Measurements from ENCODE around the gene CDC7. TPM values are rescaled to one million over a fixed set of nuclear protein-coding genes. Genes with fewer than 3 reads are reported as not detected.
"Not testable (repeated sequence)": the region's sequence is repeated elsewhere in the genome, so short reads cannot be mapped to it uniquely, and the experiment has no call there.

The CDC7 gene
- total RNA-seq (2022) = 15.6 and 16.0 TPM in 2 replicates
- Bru-seq, nascent RNA = percentile 83 among the genes with signal in this experiment
- BruChase-seq, experiment 1, labeled RNA remaining after a 6-hour chase = percentile 68 among the genes with signal in this experiment
- percentile 81 among the genes with signal in this experiment for BruChase-seq, experiment 2, labeled RNA remaining after a 2-hour chase
- long read RNA-seq, transcript CDC7-201 (12 exons, 3,173 nt) = major isoform, 8 of 26 reads
- long read RNA-seq, partial matches to known transcripts = 9 of 26 reads
- long read RNA-seq, other reads (novel, unspliced or antisense) = 9 of 26 reads

DNA sequence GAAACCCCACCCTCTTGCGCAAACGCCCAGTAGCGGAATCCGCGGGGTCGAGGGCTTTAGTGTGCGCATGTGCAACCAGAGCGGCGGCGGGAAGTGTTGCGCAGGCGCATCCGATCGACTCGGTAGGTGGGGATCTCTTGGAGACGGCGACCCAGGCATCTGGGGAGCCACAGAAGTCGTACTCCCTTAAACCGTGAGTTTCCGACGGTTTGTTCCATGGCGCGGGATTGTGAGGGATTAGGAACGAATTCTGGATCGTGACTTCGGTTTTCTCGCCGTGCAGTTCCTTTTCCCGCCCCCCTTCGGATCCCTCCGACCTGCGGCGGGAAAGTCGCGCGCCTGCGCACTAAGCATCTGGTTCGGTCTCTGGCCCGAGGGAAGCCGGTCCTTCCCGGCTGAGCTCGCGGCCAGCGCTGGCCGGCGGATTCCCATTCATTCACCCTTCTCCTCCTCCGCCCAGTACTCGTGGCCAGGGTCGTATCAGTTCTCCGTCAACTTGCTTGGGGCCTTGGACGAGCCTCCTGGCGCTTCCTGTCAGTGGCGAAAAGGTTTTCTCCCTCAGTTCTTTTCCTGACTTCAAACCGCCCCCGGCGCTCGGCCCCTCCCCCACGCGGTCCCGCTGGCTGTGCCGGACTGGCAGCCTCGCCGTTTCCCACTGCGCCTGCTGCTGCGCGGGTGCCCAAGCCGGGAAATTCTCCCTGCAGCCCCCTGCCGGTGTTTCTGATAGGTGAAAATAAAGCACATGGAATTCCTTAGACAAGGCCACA is at the start of gene CDC7:
CDC7 (plus strand) TSS at position 96 of the 767 bp plus-strand sequence. CDS start 866 bp downstream, outside the sequence.
- TSS peak; percentile 87 for BruUV-seq (replicated peaks)
- intact Hi-C loops (cut with micrococcal nuclease; ENCODE audit: unreplicated experiment) = loop anchor here (5.0 kb wide), 3 partner anchors 59 to 334 kb away; no protein-coding TSS in a partner anchor
- CTCF ChIA-PET = interaction anchor here (0.7 to 1.8 kb wide), 5 partner anchors 94 to 639 kb away, joined by 3 to 7 read pairs (median 4); no protein-coding TSS in a partner anchor

GRCh38 chr1:91454136-91454535 is 46.5 kb upstream of the CDC7 start:
- CTCF ChIA-PET = no interaction called here
- H3K9me3 Mint-ChIP-seq (ENCODE audit: low read depth, unreplicated experiment) = no peaks in the 10 kb centered on the region

More for the DNA sequence above, at the start of gene CDC7:
- H3K4me3 Mint-ChIP-seq (ENCODE audit: low read depth, unreplicated experiment) = no peak within 1 kb of the TSS
- H3K4me1 Mint-ChIP-seq (ENCODE audit: low read depth, unreplicated experiment) = peaks cover 18% of the 10 kb centered on the region
- H3K36me3 Mint-ChIP-seq (ENCODE audit: insufficient read depth, unreplicated experiment) = peaks cover 4% of the 10 kb centered on the region
- TF ChIP-seq, protein P1, sequence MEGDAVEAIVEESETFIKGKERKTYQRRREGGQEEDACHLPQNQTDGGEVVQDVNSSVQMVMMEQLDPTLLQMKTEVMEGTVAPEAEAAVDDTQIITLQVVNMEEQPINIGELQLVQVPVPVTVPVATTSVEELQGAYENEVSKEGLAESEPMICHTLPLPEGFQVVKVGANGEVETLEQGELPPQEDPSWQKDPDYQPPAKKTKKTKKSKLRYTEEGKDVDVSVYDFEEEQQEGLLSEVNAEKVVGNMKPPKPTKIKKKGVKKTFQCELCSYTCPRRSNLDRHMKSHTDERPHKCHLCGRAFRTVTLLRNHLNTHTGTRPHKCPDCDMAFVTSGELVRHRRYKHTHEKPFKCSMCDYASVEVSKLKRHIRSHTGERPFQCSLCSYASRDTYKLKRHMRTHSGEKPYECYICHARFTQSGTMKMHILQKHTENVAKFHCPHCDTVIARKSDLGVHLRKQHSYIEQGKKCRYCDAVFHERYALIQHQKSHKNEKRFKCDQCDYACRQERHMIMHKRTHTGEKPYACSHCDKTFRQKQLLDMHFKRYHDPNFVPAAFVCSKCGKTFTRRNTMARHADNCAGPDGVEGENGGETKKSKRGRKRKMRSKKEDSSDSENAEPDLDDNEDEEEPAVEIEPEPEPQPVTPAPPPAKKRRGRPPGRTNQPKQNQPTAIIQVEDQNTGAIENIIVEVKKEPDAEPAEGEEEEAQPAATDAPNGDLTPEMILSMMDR (IDR thresholded peaks at IDR 0.05; ENCODE audit: unreplicated experiment) = peak; percentile 61
- no peak within 1 kb of the TSS for H3K27ac Mint-ChIP-seq (ENCODE audit: unreplicated experiment)
- no peaks in the 10 kb centered on the region for H3K27me3 Mint-ChIP-seq (ENCODE audit: unreplicated experiment)
- no peaks in the 10 kb centered on the region for H3K9me3 Mint-ChIP-seq (ENCODE audit: low read depth, unreplicated experiment)
- peak; percentile 95 for DNase-seq

DNA sequence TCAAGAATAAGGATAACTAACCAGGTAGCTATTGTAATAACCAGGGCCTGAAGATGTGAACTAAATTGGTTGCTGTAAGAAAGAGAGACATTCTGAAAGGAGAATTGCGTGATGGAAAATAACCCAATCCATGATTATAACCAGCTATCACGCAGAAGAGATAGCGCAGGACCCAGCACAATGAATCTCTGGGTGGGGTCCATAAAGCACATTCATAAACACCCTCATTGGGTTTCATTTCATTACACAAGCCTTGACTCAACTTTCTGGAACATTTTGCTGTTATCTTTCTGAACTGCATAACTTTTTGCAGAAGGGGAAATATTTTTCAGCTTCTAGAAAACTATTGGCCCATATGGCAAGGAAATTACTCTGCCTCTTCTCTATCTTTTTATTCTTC is 45.3 kb upstream of the CDC7 start:
- BruUV-seq (replicated peaks) = no TSS peak
- no peak overlapping the region for H3K27ac Mint-ChIP-seq (ENCODE audit: unreplicated experiment)
- no peak overlapping the region for H3K4me3 Mint-ChIP-seq (ENCODE audit: low read depth, unreplicated experiment)
- no peaks in the 10 kb centered on the region for H3K27me3 Mint-ChIP-seq (ENCODE audit: unreplicated experiment)
- CTCF ChIA-PET = no interaction called here
- intact Hi-C loops (cut with micrococcal nuclease; ENCODE audit: unreplicated experiment) = no loop called here
- DNase-seq = no peak
- no peaks in the 10 kb centered on the region for H3K9me3 Mint-ChIP-seq (ENCODE audit: low read depth, unreplicated experiment)
- no peaks in the 10 kb centered on the region for H3K36me3 Mint-ChIP-seq (ENCODE audit: insufficient read depth, unreplicated experiment)
- no peaks in the 10 kb centered on the region for H3K4me1 Mint-ChIP-seq (ENCODE audit: low read depth, unreplicated experiment)
- TF ChIP-seq, protein P1 (IDR thresholded peaks at IDR 0.05; ENCODE audit: unreplicated experiment) = no peak

More at GRCh38 chr1:91454136-91454535, 46.5 kb upstream of the CDC7 start:
- Mint-ChIP-seq H3K4me3 (ENCODE audit: low read depth, unreplicated experiment) (no peak overlapping the region), H3K27ac (ENCODE audit: unreplicated experiment) (no peak overlapping the region), H3K4me1 (ENCODE audit: low read depth, unreplicated experiment) (no peaks in the 10 kb centered on the region), H3K27me3 (ENCODE audit: unreplicated experiment) (no peaks in the 10 kb centered on the region), H3K36me3 (ENCODE audit: insufficient read depth, unreplicated experiment) (no peaks in the 10 kb centered on the region)
- TF ChIP-seq, protein P1 (IDR thresholded peaks at IDR 0.05; ENCODE audit: unreplicated experiment) = no peak
- no peak for DNase-seq
- no TSS peak for BruUV-seq (replicated peaks)
- intact Hi-C loops (cut with micrococcal nuclease; ENCODE audit: unreplicated experiment) = no loop called here

DNA sequence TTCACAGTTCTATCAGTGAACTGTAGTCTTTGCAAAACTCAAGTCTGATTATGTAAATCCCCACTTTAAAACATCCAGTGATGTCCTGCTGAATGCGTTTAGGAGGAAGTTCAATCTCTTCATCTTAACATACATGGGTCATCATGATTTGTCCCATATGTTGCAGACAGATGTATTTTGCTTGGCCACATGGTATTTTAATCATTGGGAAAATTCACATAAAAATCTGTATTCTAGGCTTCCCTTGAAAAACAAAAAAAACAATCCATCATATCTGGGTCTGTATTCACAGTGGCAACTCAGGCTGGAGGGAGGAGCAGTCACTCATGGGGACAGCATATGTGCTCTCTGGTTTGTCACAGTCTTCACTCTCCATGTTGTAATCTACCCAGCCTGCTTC is 44.8 kb upstream of the CDC7 start:
- Mint-ChIP-seq H3K27ac (ENCODE audit: unreplicated experiment) (no peak overlapping the region), H3K27me3 (ENCODE audit: unreplicated experiment) (no peaks in the 10 kb centered on the region), H3K36me3 (ENCODE audit: insufficient read depth, unreplicated experiment) (no peaks in the 10 kb centered on the region), H3K4me1 (ENCODE audit: low read depth, unreplicated experiment) (no peaks in the 10 kb centered on the region), H3K4me3 (ENCODE audit: low read depth, unreplicated experiment) (no peak overlapping the region), H3K9me3 (ENCODE audit: low read depth, unreplicated experiment) (no peaks in the 10 kb centered on the region)
- no peak for DNase-seq
- intact Hi-C loops (cut with micrococcal nuclease; ENCODE audit: unreplicated experiment) = no loop called here
- CTCF ChIA-PET = no interaction called here
- no TSS peak for BruUV-seq (replicated peaks)
- TF ChIP-seq, protein P1 (IDR thresholded peaks at IDR 0.05; ENCODE audit: unreplicated experiment) = no peak

DNA sequence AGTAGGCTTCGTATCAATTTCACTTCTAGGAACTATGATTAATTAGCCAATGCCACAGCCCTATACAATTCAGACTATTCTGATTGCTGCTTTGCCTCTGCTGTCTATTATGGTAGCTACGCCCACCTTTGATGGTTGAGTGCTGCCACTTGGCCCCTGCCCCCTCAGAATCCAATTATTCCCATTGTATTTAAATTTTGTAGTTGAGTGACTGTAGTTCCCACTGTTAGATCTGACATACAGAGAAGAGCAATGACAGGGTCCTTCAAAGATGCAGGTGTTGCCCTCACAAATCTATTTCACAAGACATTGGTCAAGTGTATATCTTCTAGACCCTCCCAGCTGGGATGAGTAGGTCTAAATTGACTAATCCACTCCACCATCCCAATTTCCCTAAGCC is 35.3 kb upstream of the CDC7 start:
- H3K27ac Mint-ChIP-seq (ENCODE audit: unreplicated experiment); BruUV-seq (replicated peaks); intact Hi-C loops (cut with micrococcal nuclease; ENCODE audit: unreplicated experiment); DNase-seq; H3K27me3 Mint-ChIP-seq (ENCODE audit: unreplicated experiment); H3K36me3 Mint-ChIP-seq (ENCODE audit: insufficient read depth, unreplicated experiment); H3K9me3 Mint-ChIP-seq (ENCODE audit: low read depth, unreplicated experiment); H3K4me3 Mint-ChIP-seq (ENCODE audit: low read depth, unreplicated experiment); H3K4me1 Mint-ChIP-seq (ENCODE audit: low read depth, unreplicated experiment); CTCF ChIA-PET: not testable (repeated sequence)
